HG03025 (cell line): ENCODE measurements around the gene SORBS2.

Experiments used
- ATAC-seq: cut with Tn5 transposase; IDR thresholded peaks from one replicate; pipeline ENCODE4 v1.9.1; 2021; ENCODE audit warnings: mild to moderate bottlenecking, moderate library complexity; ENCODE audit not compliant: unreplicated experiment, low FRiP score

The SORBS2 gene

GRCh38 chr4:185835814-185836213, 23.8 kb upstream of the SORBS2 start:
- ATAC-seq = no peak

GRCh38 chr4:185835336-185835735, 23.3 kb upstream of the SORBS2 start:
- ATAC-seq = no peak

- no peak for ATAC-seq
These were observed 22.8 kb upstream of the SORBS2 start for GRCh38 chr4:185834778-185835177.

- no peak for ATAC-seq
These were observed 22.1 kb upstream of the SORBS2 start for GRCh38 chr4:185834088-185834487.

- ATAC-seq = no peak
These were observed 21.1 kb upstream of the SORBS2 start for GRCh38 chr4:185833055-185833598.

GRCh38 chr4:185831125-185831815, 19.3 kb upstream of the SORBS2 start:
- ATAC-seq = no peak

GRCh38 chr4:185830263-185830994, 18.4 kb upstream of the SORBS2 start:
- ATAC-seq = no peak

- ATAC-seq = no peak
These were observed 14.4 kb upstream of the SORBS2 start for GRCh38 chr4:185826381-185826780.

GRCh38 chr4:185825737-185826136, 13.7 kb upstream of the SORBS2 start:
- no peak for ATAC-seq

GRCh38 chr4:185822791-185823190, 10.8 kb upstream of the SORBS2 start:
- no peak for ATAC-seq

- ATAC-seq = no peak
These were observed 9.0 kb upstream of the SORBS2 start for GRCh38 chr4:185821029-185821419.

GRCh38 chr4:185820146-185821028, 8.4 kb upstream of the SORBS2 start:
- ATAC-seq = no peak

GRCh38 chr4:185819144-185819543, 7.2 kb upstream of the SORBS2 start:
- no peak for ATAC-seq

- ATAC-seq = no peak
These were observed 5.4 kb upstream of the SORBS2 start for GRCh38 chr4:185817403-185817818.

GRCh38 chr4:185813133-185813532, 1.1 kb upstream of the SORBS2 start:
- ATAC-seq = no peak

- ATAC-seq = no peak
These were observed 1.1 kb downstream of the SORBS2 start for GRCh38 chr4:185810746-185811508.

- ATAC-seq = no peak
These were observed 2.4 kb downstream of the SORBS2 start for GRCh38 chr4:185809533-185810071.

GRCh38 chr4:185809121-185809520, 2.9 kb downstream of the SORBS2 start:
- no peak for ATAC-seq

- no peak for ATAC-seq
These were observed 6.0 kb downstream of the SORBS2 start for GRCh38 chr4:185805979-185806378.

GRCh38 chr4:185805262-185805802, 6.7 kb downstream of the SORBS2 start:
- ATAC-seq = no peak
